IPS-18a (cell line): ENCODE measurements around the gene FBXO34.

Experiments
- H3K27ac ChIP-seq: one replicate; pipeline ENCODE4 v1.5.1; 2013; ENCODE audit warnings: low read length
- H3K27me3 ChIP-seq: one replicate; pipeline ENCODE4 v1.6.1; 2013; ENCODE audit warnings: mild to moderate bottlenecking, low read length; ENCODE audit not compliant: control insufficient read depth, insufficient read depth
- H3K36me3 ChIP-seq: one replicate; pipeline ENCODE4 v1.6.1; 2013; ENCODE audit warnings: low read depth, low read length; ENCODE audit not compliant: control insufficient read depth
- H3K4me1 ChIP-seq: one replicate; pipeline ENCODE4 v1.6.1; 2013; ENCODE audit warnings: low read depth, low read length; ENCODE audit not compliant: control insufficient read depth
- H3K4me3 ChIP-seq: one replicate; pipeline ENCODE4 v1.5.1; 2013; ENCODE audit warnings: low read length
- H3K9ac ChIP-seq: one replicate; pipeline ENCODE4 v1.6.1; 2013; ENCODE audit warnings: mild to moderate bottlenecking, low read length, moderate library complexity
- H3K9me3 ChIP-seq: one replicate; pipeline ENCODE4 v1.6.1; 2013; ENCODE audit warnings: low read depth, low read length; ENCODE audit not compliant: control insufficient read depth

Gene FBXO34

DNA sequence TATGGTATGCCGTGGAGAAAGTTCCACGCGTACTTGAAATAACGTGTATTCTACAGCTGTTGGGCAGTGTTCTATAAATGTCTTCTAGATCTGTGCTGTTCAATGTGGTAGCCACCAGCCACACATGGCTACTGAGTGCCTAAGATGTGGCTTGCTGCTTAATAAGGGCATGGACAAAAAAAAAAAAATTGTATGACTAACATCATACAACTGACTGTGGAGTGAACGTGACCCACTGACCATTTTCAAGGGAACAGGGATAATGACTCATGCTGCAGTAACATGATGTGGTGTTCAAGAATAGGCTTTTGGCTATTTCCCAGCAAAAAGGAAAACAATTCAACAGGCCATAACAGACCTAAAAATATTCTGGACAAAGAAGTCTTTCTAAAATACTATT is 127.5 kb downstream of the FBXO34 start:
- H3K9me3 ChIP-seq = no peaks in the 10 kb centered on the region
- H3K4me3 ChIP-seq = no peak overlapping the region
- no peak overlapping the region for H3K9ac ChIP-seq
- H3K27me3 ChIP-seq = no peaks in the 10 kb centered on the region
- no peaks in the 10 kb centered on the region for H3K4me1 ChIP-seq
- no peak overlapping the region for H3K27ac ChIP-seq
- peaks cover 4% of the 10 kb centered on the region for H3K36me3 ChIP-seq

DNA sequence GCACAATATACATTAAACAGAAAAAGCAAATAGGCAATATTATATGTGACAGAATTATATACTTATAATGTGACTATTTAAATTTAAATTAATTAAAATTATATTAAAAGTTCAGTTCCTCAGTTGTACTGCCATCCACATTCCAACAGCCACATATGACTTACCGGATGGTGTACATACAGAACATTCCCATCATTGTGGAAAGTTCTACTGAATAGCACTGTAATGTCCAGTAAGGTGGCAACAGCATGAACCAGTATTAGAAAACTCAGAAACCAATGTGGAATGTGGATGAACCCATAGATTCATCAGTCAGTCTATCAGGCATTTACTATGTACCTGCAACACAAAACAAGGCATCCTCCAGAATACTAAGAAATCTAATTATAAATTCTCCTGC is 128.0 kb downstream of the FBXO34 start:
- Histone ChIP-seq H3K27me3 (no peaks in the 10 kb centered on the region), H3K36me3 (peaks cover 3% of the 10 kb centered on the region), H3K4me1 (no peaks in the 10 kb centered on the region), H3K9ac (no peak overlapping the region), H3K9me3 (no peaks in the 10 kb centered on the region), H3K4me3 (no peak overlapping the region), H3K27ac (no peak overlapping the region)

DNA sequence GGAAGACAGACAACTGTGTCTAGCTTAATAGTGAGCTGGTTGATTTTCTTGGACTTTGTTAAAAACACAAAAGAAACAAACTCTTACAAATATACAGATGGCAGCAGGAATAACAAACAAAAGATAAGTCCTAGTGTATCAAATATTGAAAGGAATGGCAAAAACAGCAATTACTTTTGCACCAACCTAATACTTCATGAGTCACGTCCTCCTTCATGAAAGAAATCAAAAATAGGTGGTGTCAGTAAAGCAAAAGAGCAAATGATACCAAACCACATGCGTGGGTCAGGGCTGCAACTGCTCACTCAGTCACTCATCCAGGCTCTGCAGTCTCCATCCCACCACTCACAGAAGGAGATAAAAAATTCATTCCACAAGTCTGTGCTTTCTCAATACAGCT is 128.6 kb downstream of the FBXO34 start:
- no peak overlapping the region for H3K4me3 ChIP-seq
- H3K27ac ChIP-seq = no peak overlapping the region
- H3K27me3 ChIP-seq = no peaks in the 10 kb centered on the region
- no peaks in the 10 kb centered on the region for H3K9me3 ChIP-seq
- no peak overlapping the region for H3K9ac ChIP-seq
- H3K4me1 ChIP-seq = no peaks in the 10 kb centered on the region
- H3K36me3 ChIP-seq = no peaks in the 10 kb centered on the region

DNA sequence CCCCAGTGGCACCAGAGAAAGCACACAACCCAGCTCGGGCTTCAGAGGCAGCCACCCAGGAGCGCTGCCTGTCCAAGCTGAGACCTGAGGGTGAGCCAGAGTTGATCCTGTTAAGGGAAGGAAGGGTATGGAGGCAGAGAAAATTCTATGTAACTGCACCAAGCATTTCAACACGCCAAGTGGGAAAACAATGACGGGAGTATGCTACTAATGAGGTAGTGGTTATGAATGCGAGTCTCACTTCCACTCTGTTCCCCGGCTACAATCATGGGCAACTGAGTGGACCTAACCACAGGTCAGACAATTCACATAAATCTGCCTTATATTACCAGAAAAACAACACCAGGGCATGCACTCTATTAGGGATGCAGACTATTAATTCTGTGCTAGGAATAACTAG is 130.5 kb downstream of the FBXO34 start:
- Histone ChIP-seq H3K27me3 (no peaks in the 10 kb centered on the region), H3K27ac (no peak overlapping the region), H3K4me1 (no peaks in the 10 kb centered on the region), H3K9ac (no peak overlapping the region), H3K36me3 (no peaks in the 10 kb centered on the region), H3K9me3 (no peaks in the 10 kb centered on the region), H3K4me3 (no peak overlapping the region)
